Stimulated activated naive CD8-positive, alpha-beta T cell treated with anti-CD3 and anti-CD28 coated beads, Interleukin-15, Interleukin-2, amounts not matched to agents 100 ng/mL and 50 ng/mL, for 24 hours (primary cell): ENCODE measurements around the gene HSP90B1.

Experiments used
- H3K27ac Mint-ChIP-seq: one replicate; pipeline ENCODE4 v1.8.0; 2021; ENCODE audit warnings: mild to moderate bottlenecking, mixed read lengths
- H3K27me3 Mint-ChIP-seq: one replicate; pipeline ENCODE4 v1.8.0; 2021; ENCODE audit warnings: mixed read lengths
- H3K36me3 Mint-ChIP-seq: one replicate; pipeline ENCODE4 v1.8.0; 2021; ENCODE audit warnings: low read depth, mixed read lengths
- H3K4me1 Mint-ChIP-seq: one replicate; pipeline ENCODE4 v1.8.0; 2021; ENCODE audit warnings: low read depth, mixed read lengths
- H3K4me3 Mint-ChIP-seq: one replicate; pipeline ENCODE4 v1.8.0; 2021; ENCODE audit warnings: mild to moderate bottlenecking, mixed read lengths
- H3K9me3 Mint-ChIP-seq: one replicate; pipeline ENCODE4 v1.8.0; 2021; ENCODE audit warnings: mixed read lengths

Gene HSP90B1

GRCh38 chr12:103978384-103978982, 48.3 kb downstream of the HSP90B1 start:
- peaks cover 78% of the 10 kb centered on the region for H3K36me3 Mint-ChIP-seq
- H3K27ac Mint-ChIP-seq, result no peak overlapping the region
- peaks cover 26% of the 10 kb centered on the region for H3K4me1 Mint-ChIP-seq
- no peaks in the 10 kb centered on the region for H3K27me3 Mint-ChIP-seq
- no peaks in the 10 kb centered on the region for H3K9me3 Mint-ChIP-seq
- H3K4me3 Mint-ChIP-seq, result no peak overlapping the region

DNA sequence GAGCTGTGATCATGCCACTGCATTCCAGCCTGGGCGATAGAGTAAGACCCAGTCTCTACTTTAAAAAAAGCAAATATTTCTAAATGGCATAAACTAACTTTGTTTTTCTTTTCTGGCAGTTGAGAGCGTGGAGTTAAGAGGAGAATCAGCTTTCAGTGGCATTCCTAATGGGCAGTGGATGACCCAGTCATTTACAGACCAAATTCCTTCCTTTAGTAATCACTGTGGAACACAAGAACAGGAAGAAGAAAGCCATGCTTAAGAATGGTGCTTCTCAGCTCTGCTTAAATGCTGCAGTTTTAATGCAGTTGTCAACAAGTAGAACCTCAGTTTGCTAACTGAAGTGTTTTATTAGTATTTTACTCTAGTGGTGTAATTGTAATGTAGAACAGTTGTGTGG, 56.6 kb downstream of the HSP90B1 start:
- Mint-ChIP-seq H3K36me3 (peaks cover 58% of the 10 kb centered on the region), H3K4me3 (no peak overlapping the region), H3K4me1 (no peaks in the 10 kb centered on the region), H3K27ac (no peak overlapping the region), H3K9me3 (no peaks in the 10 kb centered on the region), H3K27me3 (no peaks in the 10 kb centered on the region)

GRCh38 chr12:103994235-103994634, 64.0 kb downstream of the HSP90B1 start:
- H3K27ac Mint-ChIP-seq, result no peak overlapping the region
- no peaks in the 10 kb centered on the region for H3K27me3 Mint-ChIP-seq
- H3K4me1 Mint-ChIP-seq, result no peaks in the 10 kb centered on the region
- peaks cover 9% of the 10 kb centered on the region for H3K36me3 Mint-ChIP-seq
- H3K9me3 Mint-ChIP-seq, result no peaks in the 10 kb centered on the region
- no peak overlapping the region for H3K4me3 Mint-ChIP-seq

DNA sequence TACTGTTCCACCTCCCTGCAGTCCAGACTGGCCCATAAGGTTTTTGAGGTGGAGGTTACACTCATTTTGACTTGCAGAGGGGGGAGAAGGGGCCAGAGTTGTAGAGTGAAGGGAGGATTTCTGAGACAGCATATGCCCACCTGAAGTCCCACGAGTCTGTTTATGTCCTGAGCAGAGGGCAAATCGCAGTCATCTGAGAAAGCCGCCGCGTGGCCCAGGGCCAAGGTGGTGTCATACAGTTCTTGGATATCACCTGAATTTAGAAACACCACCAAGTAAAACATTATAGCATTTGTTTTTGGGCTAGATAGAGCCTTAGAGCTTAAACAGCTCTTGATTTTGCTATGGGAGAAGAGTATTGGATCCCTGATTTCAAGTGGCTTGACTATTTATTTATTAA, 66.4 kb downstream of the HSP90B1 start:
- no peaks in the 10 kb centered on the region for H3K4me1 Mint-ChIP-seq
- no peak overlapping the region for H3K27ac Mint-ChIP-seq
- H3K36me3 Mint-ChIP-seq, result no peaks in the 10 kb centered on the region
- H3K27me3 Mint-ChIP-seq, result peaks cover 20% of the 10 kb centered on the region
- H3K9me3 Mint-ChIP-seq, result no peaks in the 10 kb centered on the region
- H3K4me3 Mint-ChIP-seq, result no peak overlapping the region

DNA sequence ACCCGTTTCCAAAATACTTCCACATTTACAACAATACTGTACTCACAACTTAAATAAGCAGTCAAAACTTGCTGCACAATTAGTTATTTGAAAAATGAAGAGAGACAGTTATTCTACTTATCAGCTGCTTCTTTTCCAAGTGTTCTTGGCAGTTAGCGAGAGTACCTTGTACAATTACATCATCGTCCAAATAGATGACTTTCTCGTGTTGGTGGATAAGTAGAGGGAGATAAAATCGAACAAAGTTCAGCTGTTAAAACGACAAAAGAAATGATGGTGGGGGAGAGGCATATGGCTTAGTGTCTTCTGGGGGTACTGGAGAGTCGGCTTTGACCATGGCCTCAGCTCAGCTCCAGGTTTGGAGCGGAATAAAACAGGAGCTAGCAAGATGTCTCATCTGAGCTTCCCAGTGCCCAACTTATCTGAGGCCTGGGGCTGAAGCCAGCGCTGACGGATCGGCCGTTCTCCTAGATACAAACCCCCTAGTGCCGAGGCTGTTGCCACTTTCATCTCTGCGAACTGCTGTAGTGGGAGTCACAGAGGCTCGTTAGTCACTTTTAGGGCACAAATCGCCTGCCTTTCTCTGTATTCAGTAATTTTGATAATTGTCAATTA, 67.2 kb downstream of the HSP90B1 start:
- Mint-ChIP-seq H3K36me3 (no peaks in the 10 kb centered on the region), H3K27ac (no peak overlapping the region), H3K4me3 (no peak overlapping the region), H3K27me3 (peaks cover 20% of the 10 kb centered on the region), H3K9me3 (no peaks in the 10 kb centered on the region), H3K4me1 (no peaks in the 10 kb centered on the region)
